Sigmoid colon (tissue), 7 donors: Measurements from ENCODE around the gene WSB1. TPM values are rescaled to one million over a fixed set of nuclear protein-coding genes. Genes with fewer than 3 reads are reported as not detected.
A peak's percentile ranks its signal among the peaks of the same experiment; 100 is the strongest.

Experiments used
- DNase-seq: peaks from one replicate; pipeline ENCODE4 v3.0.0-alpha.2; 2019
- H3K27ac ChIP-seq, 4 donors: fragments of 200-600 bp; sonication (generic); one replicate each; pipeline ENCODE4 v1.5.1; 2016 to 2019; ENCODE audit warnings: mild to moderate bottlenecking in 1 of 4
- H3K27me3 ChIP-seq, 3 donors: fragments of 200-600 bp; sonication (generic); one replicate each; pipeline ENCODE4 v1.5.1; 2019; ENCODE audit warnings: mild to moderate bottlenecking in 1 of 3
- H3K36me3 ChIP-seq, 4 donors: fragments of 200-600 bp; sonication (generic); one replicate each; pipeline ENCODE4 v1.5.1; 2016 to 2019
- H3K4me1 ChIP-seq, 4 donors: fragments of 200-600 bp; sonication (generic); one replicate each; pipeline ENCODE4 v1.5.1; 2017 to 2019
- H3K4me3 ChIP-seq, 4 donors: fragments of 200-600 bp; sonication (generic); one replicate each; pipeline ENCODE4 v1.5.1; 2017 to 2019; ENCODE audit warnings: mild to moderate bottlenecking in 2 of 4, moderate library complexity in 1 of 4
- H3K9me3 ChIP-seq, 4 donors: fragments of 200-600 bp in 3 of 4; sonication (generic) in 3 of 4; one replicate each; pipeline versions ENCODE4 v1.5.1 to v1.6.1; 2013 to 2019
- CTCF ChIP-seq, 4 experiments: fragments of 450-650 bp in 3 of 4; fragments of 200-600 bp in 1 of 4; IDR thresholded peaks; one replicate each; pipeline ENCODE4 v1.5.1; 2016 to 2019; ENCODE audit warnings: antibody characterized with exemption in 4 of 4, mild to moderate bottlenecking in 3 of 4, moderate library complexity in 2 of 4
- EP300 ChIP-seq, 4 donors: sonication (generic); formaldehyde crosslinking; IDR thresholded peaks; one replicate each; pipeline ENCODE4 v1.6.1; 2017; ENCODE audit warnings: antibody characterized with exemption in 4 of 4
- POLR2A ChIP-seq, 2 donors: fragments of 450-650 bp; IDR thresholded peaks; one replicate each; pipeline ENCODE4 v1.6.1; 2016; ENCODE audit warnings: antibody characterized with exemption in 2 of 2, mild to moderate bottlenecking in 2 of 2, moderate library complexity in 2 of 2
- POLR2AphosphoS5 ChIP-seq, 4 donors: sonication (generic); formaldehyde crosslinking; IDR thresholded peaks; one replicate each; pipeline ENCODE4 v1.6.1; 2017; ENCODE audit warnings: antibody characterized with exemption in 4 of 4
- whole genome bisulfite sequencing, 2 donors: extraction: QIAGEN DNeasy Blood & Tissue Kit; methylation state at CpG; one replicate each; pipeline ENCODE4 v1.1.7; 2013; 5-methylcytosine and 5-hydroxymethylcytosine counted together
- intact Hi-C: fragments of 100-400 bp; cut with DNase I; formaldehyde crosslinking; loops from one replicate; pipeline ENCODE4 v1.15.1; 2023
- polyA plus RNA-seq, 3 donors: library from polyadenylated mRNA; stranded (reverse); fragments of 200-250 nt; gene quantifications; one replicate each; pipeline ENCODE4 v1.2.3, GENCODE V29; 2013
- total RNA-seq, 4 donors: library from RNA; depleted of rRNA; stranded (reverse); fragments of >200 nt; gene quantifications; one replicate each; pipeline ENCODE4 v1.1.0, GENCODE V29; 2016
- donor health status: healthy with polysubstance abuse.
- donor health status: Bipolar disorder and iron deficiency.
- donor health status: healthy.

WSB1 gene
- total and polyA plus RNA-seq, 7 donors: 23.4 to 240 (median 111) TPM

- intact Hi-C loops: loop anchor here (1.0 to 5.0 kb wide), 4 partner anchors 31 to 298 kb away; no protein-coding TSS in a partner anchor
These were observed 60.2 kb downstream of the WSB1 start for GRCh38 chr17:27354051-27354490.

GRCh38 chr17:27354491-27355081, 60.7 kb downstream of the WSB1 start:
- H3K36me3 ChIP-seq: no peaks in the 10 kb centered on the region
- intact Hi-C loops: loop anchor here (1.0 to 5.0 kb wide), 4 partner anchors 30 to 298 kb away; no protein-coding TSS in a partner anchor
- H3K27ac ChIP-seq: peak overlapping the region in 3 of 4 donors; percentile 87 to 96 (median 95)
- H3K4me1 ChIP-seq: peaks cover 0 to 18% (median 14%) of the 10 kb centered on the region in 4 donors
- H3K4me3 ChIP-seq: peak overlapping the region in 2 of 4 donors; percentile 67 to 68
- H3K9me3 ChIP-seq: no peaks in the 10 kb centered on the region
- DNase-seq: no peak
- no peaks in the 10 kb centered on the region for H3K27me3 ChIP-seq
- TF ChIP-seq EP300 (IDR thresholded peaks at IDR 0.05) (no peak), POLR2AphosphoS5 (IDR thresholded peaks at IDR 0.05) (no peak), CTCF (IDR thresholded peaks at IDR 0.05) (no peak), POLR2A (IDR thresholded peaks at IDR 0.05) (no peak)
- 57 to 75% methylated on average over 8 of the region's 8 CpGs for WGBS, 2 donors

More at GRCh38 chr17:27354051-27354490, 60.2 kb downstream of the WSB1 start:
- peak overlapping the region; percentile 23 to 68 (median 60) for H3K4me3 ChIP-seq
- H3K27ac ChIP-seq: peak overlapping the region; percentile 87 to 96 (median 92)
- peaks cover 0 to 21% (median 16%) of the 10 kb centered on the region in 4 donors for H3K4me1 ChIP-seq
- TF ChIP-seq POLR2A (IDR thresholded peaks at IDR 0.05) (no peak), POLR2AphosphoS5 (IDR thresholded peaks at IDR 0.05) (no peak), EP300 (IDR thresholded peaks at IDR 0.05) (no peak), CTCF (IDR thresholded peaks at IDR 0.05) (no peak)
- DNase-seq: peak; percentile 72
- WGBS, 2 donors: 8 to 17% methylated on average over 19 of the region's 19 CpGs
- no peaks in the 10 kb centered on the region for H3K27me3 ChIP-seq
- no peaks in the 10 kb centered on the region for H3K36me3 ChIP-seq
- no peaks in the 10 kb centered on the region for H3K9me3 ChIP-seq

GRCh38 chr17:27355419-27355818, 61.5 kb downstream of the WSB1 start:
- Histone ChIP-seq H3K27me3 (no peaks in the 10 kb centered on the region), H3K27ac (no peak overlapping the region), H3K4me1 (peaks cover 0 to 18% (median 14%) of the 10 kb centered on the region in 4 donors), H3K36me3 (no peaks in the 10 kb centered on the region), H3K9me3 (no peaks in the 10 kb centered on the region), H3K4me3 (no peak overlapping the region)
- intact Hi-C loops: loop anchor here (2.0 kb wide), 1 partner anchor 29 kb away; no protein-coding TSS in a partner anchor
- TF ChIP-seq POLR2AphosphoS5 (IDR thresholded peaks at IDR 0.05): no peak
- TF ChIP-seq POLR2A (IDR thresholded peaks at IDR 0.05): no peak
- TF ChIP-seq CTCF (IDR thresholded peaks at IDR 0.05): no peak
- no peak for TF ChIP-seq EP300 (IDR thresholded peaks at IDR 0.05)
- 85 to 92% methylated on average over 4 of the region's 4 CpGs for WGBS, 2 donors
- DNase-seq: no peak

GRCh38 chr17:27356091-27356705, 62.3 kb downstream of the WSB1 start:
- WGBS, 2 donors: 80 to 82% methylated on average over 8 of the region's 8 CpGs
- Histone ChIP-seq H3K27ac (no peak overlapping the region), H3K27me3 (no peaks in the 10 kb centered on the region), H3K36me3 (no peaks in the 10 kb centered on the region), H3K9me3 (no peaks in the 10 kb centered on the region), H3K4me1 (peaks cover 0 to 18% (median 14%) of the 10 kb centered on the region in 4 donors), H3K4me3 (no peak overlapping the region)
- TF ChIP-seq POLR2AphosphoS5 (IDR thresholded peaks at IDR 0.05) (no peak), POLR2A (IDR thresholded peaks at IDR 0.05) (no peak), EP300 (IDR thresholded peaks at IDR 0.05) (no peak), CTCF (IDR thresholded peaks at IDR 0.05) (no peak)
- intact Hi-C loops: no loop called here
- no peak for DNase-seq
